ENCODE data around the gene KRT26.

DNA sequence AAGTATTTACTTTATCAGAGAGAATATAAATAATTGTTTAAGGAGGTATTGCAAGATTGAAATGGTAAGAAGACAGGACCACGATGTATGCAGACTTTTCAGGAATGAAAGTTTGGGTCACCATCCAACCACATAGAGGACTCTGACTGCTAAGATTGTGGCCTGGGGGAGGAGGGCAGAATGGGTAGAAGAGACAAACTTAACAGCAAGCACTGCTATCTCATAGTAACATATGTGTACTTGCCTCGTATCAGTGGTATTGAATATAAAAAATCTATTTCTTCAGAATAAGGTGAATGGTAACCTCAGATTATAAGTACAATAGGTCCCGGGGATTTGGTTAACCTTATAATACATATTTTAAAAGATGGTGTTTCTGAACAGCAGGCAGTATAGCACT lies 44.6 kb upstream of the KRT26 start:
- TF ChIP-seq, protein P1, sequence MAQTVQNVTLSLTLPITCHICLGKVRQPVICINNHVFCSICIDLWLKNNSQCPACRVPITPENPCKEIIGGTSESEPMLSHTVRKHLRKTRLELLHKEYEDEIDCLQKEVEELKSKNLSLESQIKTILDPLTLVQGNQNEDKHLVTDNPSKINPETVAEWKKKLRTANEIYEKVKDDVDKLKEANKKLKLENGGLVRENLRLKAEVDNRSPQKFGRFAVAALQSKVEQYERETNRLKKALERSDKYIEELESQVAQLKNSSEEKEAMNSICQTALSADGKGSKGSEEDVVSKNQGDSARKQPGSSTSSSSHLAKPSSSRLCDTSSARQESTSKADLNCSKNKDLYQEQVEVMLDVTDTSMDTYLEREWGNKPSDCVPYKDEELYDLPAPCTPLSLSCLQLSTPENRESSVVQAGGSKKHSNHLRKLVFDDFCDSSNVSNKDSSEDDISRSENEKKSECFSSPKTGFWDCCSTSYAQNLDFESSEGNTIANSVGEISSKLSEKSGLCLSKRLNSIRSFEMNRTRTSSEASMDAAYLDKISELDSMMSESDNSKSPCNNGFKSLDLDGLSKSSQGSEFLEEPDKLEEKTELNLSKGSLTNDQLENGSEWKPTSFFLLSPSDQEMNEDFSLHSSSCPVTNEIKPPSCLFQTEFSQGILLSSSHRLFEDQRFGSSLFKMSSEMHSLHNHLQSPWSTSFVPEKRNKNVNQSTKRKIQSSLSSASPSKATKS (CRISPR knock-in tag; IDR thresholded peaks at IDR 0.05): no peak
- TF ChIP-seq ZC3H4 (CRISPR knock-in tag; IDR thresholded peaks at IDR 0.05; ENCODE audit: borderline replicate concordance): no peak
- TF ChIP-seq, protein P2, sequence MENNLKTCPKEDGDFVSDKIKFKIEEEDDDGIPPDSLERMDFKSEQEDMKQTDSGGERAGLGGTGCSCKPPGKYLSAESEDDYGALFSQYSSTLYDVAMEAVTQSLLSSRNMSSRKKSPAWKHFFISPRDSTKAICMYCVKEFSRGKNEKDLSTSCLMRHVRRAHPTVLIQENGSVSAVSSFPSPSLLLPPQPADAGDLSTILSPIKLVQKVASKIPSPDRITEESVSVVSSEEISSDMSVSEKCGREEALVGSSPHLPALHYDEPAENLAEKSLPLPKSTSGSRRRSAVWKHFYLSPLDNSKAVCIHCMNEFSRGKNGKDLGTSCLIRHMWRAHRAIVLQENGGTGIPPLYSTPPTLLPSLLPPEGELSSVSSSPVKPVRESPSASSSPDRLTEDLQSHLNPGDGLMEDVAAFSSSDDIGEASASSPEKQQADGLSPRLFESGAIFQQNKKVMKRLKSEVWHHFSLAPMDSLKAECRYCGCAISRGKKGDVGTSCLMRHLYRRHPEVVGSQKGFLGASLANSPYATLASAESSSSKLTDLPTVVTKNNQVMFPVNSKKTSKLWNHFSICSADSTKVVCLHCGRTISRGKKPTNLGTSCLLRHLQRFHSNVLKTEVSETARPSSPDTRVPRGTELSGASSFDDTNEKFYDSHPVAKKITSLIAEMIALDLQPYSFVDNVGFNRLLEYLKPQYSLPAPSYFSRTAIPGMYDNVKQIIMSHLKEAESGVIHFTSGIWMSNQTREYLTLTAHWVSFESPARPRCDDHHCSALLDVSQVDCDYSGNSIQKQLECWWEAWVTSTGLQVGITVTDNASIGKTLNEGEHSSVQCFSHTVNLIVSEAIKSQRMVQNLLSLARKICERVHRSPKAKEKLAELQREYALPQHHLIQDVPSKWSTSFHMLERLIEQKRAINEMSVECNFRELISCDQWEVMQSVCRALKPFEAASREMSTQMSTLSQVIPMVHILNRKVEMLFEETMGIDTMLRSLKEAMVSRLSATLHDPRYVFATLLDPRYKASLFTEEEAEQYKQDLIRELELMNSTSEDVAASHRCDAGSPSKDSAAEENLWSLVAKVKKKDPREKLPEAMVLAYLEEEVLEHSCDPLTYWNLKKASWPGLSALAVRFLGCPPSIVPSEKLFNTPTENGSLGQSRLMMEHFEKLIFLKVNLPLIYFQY (CRISPR knock-in tag; IDR thresholded peaks at IDR 0.05; ENCODE audit: borderline replicate concordance): no peak
- TF ChIP-seq, protein P3, sequence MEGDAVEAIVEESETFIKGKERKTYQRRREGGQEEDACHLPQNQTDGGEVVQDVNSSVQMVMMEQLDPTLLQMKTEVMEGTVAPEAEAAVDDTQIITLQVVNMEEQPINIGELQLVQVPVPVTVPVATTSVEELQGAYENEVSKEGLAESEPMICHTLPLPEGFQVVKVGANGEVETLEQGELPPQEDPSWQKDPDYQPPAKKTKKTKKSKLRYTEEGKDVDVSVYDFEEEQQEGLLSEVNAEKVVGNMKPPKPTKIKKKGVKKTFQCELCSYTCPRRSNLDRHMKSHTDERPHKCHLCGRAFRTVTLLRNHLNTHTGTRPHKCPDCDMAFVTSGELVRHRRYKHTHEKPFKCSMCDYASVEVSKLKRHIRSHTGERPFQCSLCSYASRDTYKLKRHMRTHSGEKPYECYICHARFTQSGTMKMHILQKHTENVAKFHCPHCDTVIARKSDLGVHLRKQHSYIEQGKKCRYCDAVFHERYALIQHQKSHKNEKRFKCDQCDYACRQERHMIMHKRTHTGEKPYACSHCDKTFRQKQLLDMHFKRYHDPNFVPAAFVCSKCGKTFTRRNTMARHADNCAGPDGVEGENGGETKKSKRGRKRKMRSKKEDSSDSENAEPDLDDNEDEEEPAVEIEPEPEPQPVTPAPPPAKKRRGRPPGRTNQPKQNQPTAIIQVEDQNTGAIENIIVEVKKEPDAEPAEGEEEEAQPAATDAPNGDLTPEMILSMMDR (CRISPR knock-in tag; IDR thresholded peaks at IDR 0.05): no peak
- TF ChIP-seq, protein P4, sequence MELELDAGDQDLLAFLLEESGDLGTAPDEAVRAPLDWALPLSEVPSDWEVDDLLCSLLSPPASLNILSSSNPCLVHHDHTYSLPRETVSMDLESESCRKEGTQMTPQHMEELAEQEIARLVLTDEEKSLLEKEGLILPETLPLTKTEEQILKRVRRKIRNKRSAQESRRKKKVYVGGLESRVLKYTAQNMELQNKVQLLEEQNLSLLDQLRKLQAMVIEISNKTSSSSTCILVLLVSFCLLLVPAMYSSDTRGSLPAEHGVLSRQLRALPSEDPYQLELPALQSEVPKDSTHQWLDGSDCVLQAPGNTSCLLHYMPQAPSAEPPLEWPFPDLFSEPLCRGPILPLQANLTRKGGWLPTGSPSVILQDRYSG (CRISPR knock-in tag; IDR thresholded peaks at IDR 0.05): no peak
